ENCODE measurements around the gene LRRK1. TPM values are rescaled to one million over a fixed set of nuclear protein-coding genes. Genes with fewer than 3 reads are reported as not detected.

Gene LRRK1
- total RNA-seq, 6 experiments from 2014 or later: 0.93 to 3.6 (median 2.5) TPM

DNA sequence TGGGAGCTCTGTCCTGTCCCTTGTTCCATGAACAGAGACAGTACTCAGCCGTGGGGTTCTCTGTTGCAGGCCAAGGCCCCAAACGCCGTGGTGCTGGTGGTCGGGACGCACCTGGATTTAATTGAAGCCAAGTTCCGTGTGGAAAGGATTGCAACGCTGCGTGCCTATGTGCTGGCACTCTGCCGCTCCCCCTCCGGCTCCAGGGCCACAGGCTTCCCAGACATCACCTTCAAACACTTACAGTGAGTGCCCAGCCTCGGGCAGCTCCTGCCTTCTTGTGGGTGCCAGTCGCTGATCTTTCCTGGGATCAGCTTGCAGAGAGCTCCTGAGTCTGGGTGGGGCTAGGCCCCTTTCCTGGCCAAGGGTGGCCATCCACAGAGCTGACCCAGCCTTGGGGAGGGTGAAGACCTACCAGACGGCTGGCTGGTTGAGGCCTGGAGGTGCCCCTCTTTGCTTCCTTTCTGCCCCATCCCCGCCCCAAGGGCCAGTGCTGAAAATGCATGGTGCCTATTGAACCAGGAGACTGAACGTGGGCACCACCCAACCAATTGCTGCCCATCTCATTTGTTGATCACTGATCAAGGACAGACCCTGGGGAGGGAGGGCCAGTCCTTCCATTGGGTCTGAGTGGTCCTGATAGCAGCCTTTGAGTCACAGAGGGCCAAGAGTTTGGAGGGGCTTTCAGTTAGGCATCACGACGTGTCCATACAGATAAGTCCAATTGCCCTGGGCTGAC lies 106.9 kb downstream of the LRRK1 start:
- H3K27ac ChIP-seq: no peak overlapping the region
- no peaks in the 10 kb centered on the region for H3K4me1 ChIP-seq
- no peak for ATAC-seq
- TF ChIP-seq, protein P1, sequence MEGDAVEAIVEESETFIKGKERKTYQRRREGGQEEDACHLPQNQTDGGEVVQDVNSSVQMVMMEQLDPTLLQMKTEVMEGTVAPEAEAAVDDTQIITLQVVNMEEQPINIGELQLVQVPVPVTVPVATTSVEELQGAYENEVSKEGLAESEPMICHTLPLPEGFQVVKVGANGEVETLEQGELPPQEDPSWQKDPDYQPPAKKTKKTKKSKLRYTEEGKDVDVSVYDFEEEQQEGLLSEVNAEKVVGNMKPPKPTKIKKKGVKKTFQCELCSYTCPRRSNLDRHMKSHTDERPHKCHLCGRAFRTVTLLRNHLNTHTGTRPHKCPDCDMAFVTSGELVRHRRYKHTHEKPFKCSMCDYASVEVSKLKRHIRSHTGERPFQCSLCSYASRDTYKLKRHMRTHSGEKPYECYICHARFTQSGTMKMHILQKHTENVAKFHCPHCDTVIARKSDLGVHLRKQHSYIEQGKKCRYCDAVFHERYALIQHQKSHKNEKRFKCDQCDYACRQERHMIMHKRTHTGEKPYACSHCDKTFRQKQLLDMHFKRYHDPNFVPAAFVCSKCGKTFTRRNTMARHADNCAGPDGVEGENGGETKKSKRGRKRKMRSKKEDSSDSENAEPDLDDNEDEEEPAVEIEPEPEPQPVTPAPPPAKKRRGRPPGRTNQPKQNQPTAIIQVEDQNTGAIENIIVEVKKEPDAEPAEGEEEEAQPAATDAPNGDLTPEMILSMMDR (IDR thresholded peaks at IDR 0.05): no peak
- no peak for TF ChIP-seq POLR2A (IDR thresholded peaks at IDR 0.05)
- no peaks in the 10 kb centered on the region for H3K36me3 ChIP-seq
- DNase-seq: peak in 1 of 3 donors; percentile 39
- no peak overlapping the region for H3K4me3 ChIP-seq
- no peaks in the 10 kb centered on the region for H3K27me3 ChIP-seq
- intact Hi-C loops (cut with DNase I): no loop called here
- 67% methylated on average over 3 of the region's 17 CpGs for WGBS (ENCODE audit: insufficient coverage, low coverage, low lambda C conversion rate, missing lambda C conversion rate)
- no peaks in the 10 kb centered on the region for H3K9me3 ChIP-seq

DNA sequence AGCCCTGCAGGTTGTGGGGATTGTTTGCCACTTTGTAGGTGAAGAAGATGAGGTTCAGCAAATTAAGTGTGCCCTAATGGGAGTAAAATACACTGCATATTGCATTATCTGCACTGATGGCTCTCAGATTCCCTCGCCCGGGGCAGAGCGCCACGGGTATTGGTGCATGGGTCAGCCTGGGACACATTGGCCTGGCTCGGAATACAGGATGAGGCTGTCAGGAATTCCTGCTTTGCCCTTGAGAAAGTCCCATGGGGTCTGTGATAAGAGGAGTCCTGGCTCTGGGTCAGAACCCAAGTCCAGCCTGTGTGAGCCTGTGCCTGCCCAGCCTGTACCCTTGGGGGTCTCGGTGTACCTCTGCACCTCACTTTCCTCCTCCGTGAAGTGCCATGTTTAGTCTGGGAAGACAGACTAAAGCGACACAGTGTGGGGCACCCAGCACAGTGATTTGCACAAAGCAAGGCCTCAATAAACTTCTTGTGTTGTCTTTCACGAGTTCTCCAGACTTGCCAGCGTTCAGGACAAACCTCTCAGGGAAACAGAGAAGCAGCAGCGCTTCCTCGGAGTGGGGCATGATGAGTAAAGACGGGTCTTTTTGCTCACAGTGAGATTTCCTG lies 107.6 kb downstream of the LRRK1 start:
- ATAC-seq: peak; percentile 44 to 55 (median 48)
- no peaks in the 10 kb centered on the region for H3K27me3 ChIP-seq
- H3K4me1 ChIP-seq: no peaks in the 10 kb centered on the region
- DNase-seq: peak in 1 of 3 donors; percentile 36
- intact Hi-C loops (cut with DNase I): no loop called here
- H3K27ac ChIP-seq: no peak overlapping the region
- TF ChIP-seq, protein P1 (IDR thresholded peaks at IDR 0.05): no peak
- no peak for TF ChIP-seq POLR2A (IDR thresholded peaks at IDR 0.05)
- H3K9me3 ChIP-seq: no peaks in the 10 kb centered on the region
- no peaks in the 10 kb centered on the region for H3K36me3 ChIP-seq
- 52% methylated on average over 6 of the region's 13 CpGs for WGBS (ENCODE audit: insufficient coverage, low coverage, low lambda C conversion rate, missing lambda C conversion rate)
- H3K4me3 ChIP-seq: no peak overlapping the region

DNA sequence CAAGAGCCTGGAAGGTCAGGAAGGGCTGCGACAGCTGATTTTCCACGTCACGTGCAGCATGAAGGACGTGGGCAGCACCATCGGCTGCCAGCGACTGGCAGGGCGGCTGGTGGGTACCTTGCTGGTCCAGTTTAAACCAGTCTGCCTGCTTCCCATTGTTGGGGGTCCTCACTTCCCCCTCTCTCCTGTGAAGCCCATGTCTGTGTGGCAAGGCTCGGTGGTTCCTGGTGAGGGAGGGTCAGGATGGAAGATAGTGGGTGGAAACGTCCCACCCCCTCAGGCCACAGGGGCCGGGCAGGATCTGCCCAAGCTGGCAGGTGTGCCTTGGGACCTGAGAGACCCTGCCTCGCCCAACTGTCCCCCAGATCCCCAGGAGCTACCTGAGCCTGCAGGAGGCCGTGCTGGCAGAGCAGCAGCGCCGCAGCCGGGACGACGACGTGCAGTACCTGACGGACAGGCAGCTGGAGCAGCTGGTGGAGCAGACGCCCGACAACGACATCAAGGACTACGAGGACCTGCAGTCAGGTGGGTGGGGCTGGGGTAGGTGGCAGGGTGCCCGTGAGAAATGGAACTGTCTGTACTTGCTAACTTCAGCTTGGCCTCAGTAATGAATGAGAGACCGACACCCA lies 108.2 kb downstream of the LRRK1 start:
- intact Hi-C loops (cut with DNase I): no loop called here
- WGBS (ENCODE audit: insufficient coverage, low coverage, low lambda C conversion rate, missing lambda C conversion rate): 42% methylated on average over 5 of the region's 25 CpGs
- no peak for TF ChIP-seq POLR2A (IDR thresholded peaks at IDR 0.05)
- TF ChIP-seq, protein P1 (IDR thresholded peaks at IDR 0.05): no peak
- no peak overlapping the region for H3K27ac ChIP-seq
- H3K36me3 ChIP-seq: no peaks in the 10 kb centered on the region
- ATAC-seq: peak in 2 of 4 donors; percentile 22 to 34
- no peaks in the 10 kb centered on the region for H3K27me3 ChIP-seq
- H3K4me1 ChIP-seq: no peaks in the 10 kb centered on the region
- H3K4me3 ChIP-seq: no peak overlapping the region
- peak in 1 of 3 donors; percentile 41 for DNase-seq
- H3K9me3 ChIP-seq: no peaks in the 10 kb centered on the region

DNA sequence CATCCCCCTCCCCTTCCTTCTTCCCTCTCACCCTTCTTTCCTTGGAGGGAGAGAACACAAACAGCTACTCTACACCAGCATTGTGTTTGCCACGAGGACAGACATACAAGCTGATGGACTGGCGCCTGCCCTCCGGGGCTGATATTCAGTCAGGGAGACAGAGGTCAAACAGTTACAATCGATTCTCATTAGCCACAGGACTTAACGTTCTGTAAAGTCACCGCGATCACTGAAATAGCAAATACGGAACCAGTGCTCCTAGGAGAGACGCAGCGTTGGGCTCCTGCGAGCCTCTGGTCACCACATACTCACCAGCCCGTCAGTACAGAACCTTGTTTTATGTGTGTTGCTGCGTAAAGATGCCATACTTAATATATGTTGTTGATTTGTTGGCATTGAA lies 108.8 kb downstream of the LRRK1 start:
- H3K27me3 ChIP-seq: no peaks in the 10 kb centered on the region
- TF ChIP-seq POLR2A (IDR thresholded peaks at IDR 0.05): no peak
- TF ChIP-seq, protein P1 (IDR thresholded peaks at IDR 0.05): no peak
- no peak overlapping the region for H3K27ac ChIP-seq
- ATAC-seq (no peak), DNase-seq (peak in 1 of 3 donors; percentile 25)
- 52% methylated on average over 13 of the region's 13 CpGs for WGBS (ENCODE audit: insufficient coverage, low coverage, low lambda C conversion rate, missing lambda C conversion rate)
- no peaks in the 10 kb centered on the region for H3K36me3 ChIP-seq
- no peaks in the 10 kb centered on the region for H3K4me1 ChIP-seq
- intact Hi-C loops (cut with DNase I): no loop called here
- H3K4me3 ChIP-seq: no peak overlapping the region
- H3K9me3 ChIP-seq: no peaks in the 10 kb centered on the region
